Vagina (tissue), 2 donors: ENCODE data around the gene TMEM219. TPM values are rescaled to one million over a fixed set of nuclear protein-coding genes. Genes with fewer than 3 reads are reported as not detected.

ENCODE experiments used
- DNase-seq, 2 donors: peaks; one replicate each; pipeline ENCODE4 v3.0.0-alpha.2; 2017; ENCODE audit errors: extremely low spot score in 2 of 2
- H3K27ac ChIP-seq: fragments of 200-600 bp; sonication (generic); one replicate; pipeline ENCODE4 v1.5.1; 2019
- H3K27me3 ChIP-seq: fragments of 200-600 bp; sonication (generic); one replicate; pipeline ENCODE4 v1.5.1; 2019
- H3K36me3 ChIP-seq, 2 donors: fragments of 200-600 bp; sonication (generic); one replicate each; pipeline ENCODE4 v1.5.1; 2017 to 2019
- H3K4me1 ChIP-seq: fragments of 200-600 bp; sonication (generic); one replicate; pipeline ENCODE4 v1.5.1; 2019
- H3K4me3 ChIP-seq, 2 donors: fragments of 200-600 bp; sonication (generic); 1 replicate in 1 of 2; 2 replicates in 1 of 2; pipeline ENCODE4 v1.5.1; 2016 to 2019
- H3K9me3 ChIP-seq: fragments of 200-600 bp; sonication (generic); one replicate; pipeline ENCODE4 v1.5.1; 2019
- CTCF ChIP-seq, 3 experiments: fragments of 450-650 bp in 2 of 3; fragments of 200-600 bp in 1 of 3; sonication (generic) in 1 of 3; IDR thresholded peaks; one replicate each; pipeline ENCODE4 v1.5.1; 2017 to 2019; ENCODE audit warnings: antibody characterized with exemption in 3 of 3, mild to moderate bottlenecking in 2 of 3, moderate library complexity in 2 of 3
- POLR2A ChIP-seq, 2 donors: fragments of 450-650 bp; IDR thresholded peaks; one replicate each; pipeline ENCODE4 v1.6.1; 2017; ENCODE audit warnings: antibody characterized with exemption in 2 of 2, mild to moderate bottlenecking in 2 of 2, moderate library complexity in 2 of 2
- POLR2AphosphoS5 ChIP-seq, 2 donors: sonication (generic); formaldehyde crosslinking; IDR thresholded peaks; one replicate each; pipeline ENCODE4 v1.9.0; 2017; ENCODE audit warnings: antibody characterized with exemption in 2 of 2, mild to moderate bottlenecking in 2 of 2, low read depth in 1 of 2; ENCODE audit not compliant: insufficient read depth in 1 of 2
- intact Hi-C: fragments of 100-400 bp; cut with DNase I; formaldehyde crosslinking; loops from one replicate; pipeline ENCODE4 v1.15.1; 2023
- total RNA-seq: library from RNA; depleted of rRNA; stranded (reverse); fragments of >200 nt; gene quantifications from one replicate; pipeline ENCODE4 v1.2.3, GENCODE V29; 2016

The TMEM219 gene
- total RNA-seq, 1 donor from 2014 or later = 85.7 TPM

GRCh38 chr16:29989111-29989858 lies 27.4 kb downstream of the TMEM219 start:
- intact Hi-C loops = no loop called here
- Histone ChIP-seq H3K4me3 (no peak overlapping the region), H3K27me3 (no peaks in the 10 kb centered on the region), H3K36me3 (peaks cover 0 to 66% of the 10 kb centered on the region in 2 donors), H3K4me1 (peaks cover 7% of the 10 kb centered on the region), H3K27ac (no peak overlapping the region), H3K9me3 (no peaks in the 10 kb centered on the region)
- DNase-seq = no peak
- TF ChIP-seq POLR2AphosphoS5 (IDR thresholded peaks at IDR 0.05; ENCODE audit: insufficient read depth in 1 of 2, low read depth in 1 of 2) = no peak
- no peak for TF ChIP-seq POLR2A (IDR thresholded peaks at IDR 0.05)

GRCh38 chr16:29990034-29990433 lies 28.2 kb downstream of the TMEM219 start:
- Histone ChIP-seq H3K27me3 (no peaks in the 10 kb centered on the region), H3K4me3 (no peak overlapping the region), H3K4me1 (peaks cover 15% of the 10 kb centered on the region), H3K36me3 (peaks cover 0 to 59% of the 10 kb centered on the region in 2 donors), H3K9me3 (no peaks in the 10 kb centered on the region), H3K27ac (no peak overlapping the region)
- intact Hi-C loops = no loop called here
- DNase-seq = no peak
- TF ChIP-seq POLR2A (IDR thresholded peaks at IDR 0.05) (no peak), CTCF (IDR thresholded peaks at IDR 0.05) (no peak), POLR2AphosphoS5 (IDR thresholded peaks at IDR 0.05; ENCODE audit: insufficient read depth in 1 of 2, low read depth in 1 of 2) (no peak)

- H3K36me3 ChIP-seq = peaks cover 0 to 49% of the 10 kb centered on the region in 2 donors
Observed at GRCh38 chr16:29990883-29991570, 29.1 kb downstream of the TMEM219 start.

GRCh38 chr16:29991571-29991904 lies 29.7 kb downstream of the TMEM219 start:
- Histone ChIP-seq H3K4me1 (peaks cover 17% of the 10 kb centered on the region), H3K27me3 (no peaks in the 10 kb centered on the region), H3K36me3 (peaks cover 0 to 44% of the 10 kb centered on the region in 2 donors), H3K9me3 (no peaks in the 10 kb centered on the region), H3K27ac (no peak overlapping the region), H3K4me3 (no peak overlapping the region)
- TF ChIP-seq CTCF (IDR thresholded peaks at IDR 0.05) (no peak), POLR2AphosphoS5 (IDR thresholded peaks at IDR 0.05; ENCODE audit: insufficient read depth in 1 of 2, low read depth in 1 of 2) (no peak), POLR2A (IDR thresholded peaks at IDR 0.05) (no peak)
- intact Hi-C loops = no loop called here
- DNase-seq = no peak

More at GRCh38 chr16:29990883-29991570, 29.1 kb downstream of the TMEM219 start:
- Histone ChIP-seq H3K9me3 (no peaks in the 10 kb centered on the region), H3K4me3 (no peak overlapping the region), H3K4me1 (peaks cover 15% of the 10 kb centered on the region), H3K27ac (no peak overlapping the region), H3K27me3 (no peaks in the 10 kb centered on the region)
- intact Hi-C loops = no loop called here
- no peak for DNase-seq
- no peak for TF ChIP-seq POLR2A (IDR thresholded peaks at IDR 0.05)
- TF ChIP-seq CTCF (IDR thresholded peaks at IDR 0.05) = no peak
- TF ChIP-seq POLR2AphosphoS5 (IDR thresholded peaks at IDR 0.05; ENCODE audit: insufficient read depth in 1 of 2, low read depth in 1 of 2) = no peak

- no peak overlapping the region for H3K27ac ChIP-seq
- H3K36me3 ChIP-seq = peaks cover 0 to 36% of the 10 kb centered on the region in 2 donors
- no peak for DNase-seq
- TF ChIP-seq POLR2AphosphoS5 (IDR thresholded peaks at IDR 0.05; ENCODE audit: insufficient read depth in 1 of 2, low read depth in 1 of 2) (no peak), POLR2A (IDR thresholded peaks at IDR 0.05) (no peak), CTCF (IDR thresholded peaks at IDR 0.05) (no peak)
- intact Hi-C loops = no loop called here
- peaks cover 24% of the 10 kb centered on the region for H3K4me1 ChIP-seq
- no peaks in the 10 kb centered on the region for H3K9me3 ChIP-seq
- H3K4me3 ChIP-seq = no peak overlapping the region
- H3K27me3 ChIP-seq = no peaks in the 10 kb centered on the region
Observed at GRCh38 chr16:29992344-29992967, 30.6 kb downstream of the TMEM219 start.
